GM12878 (cell line): ENCODE results near the gene CYP4F8. TPM values are rescaled to one million over a fixed set of nuclear protein-coding genes. Genes with fewer than 3 reads are reported as not detected.
A peak's percentile ranks its signal among the peaks of the same experiment; 100 is the strongest.

Experiments used
- ATAC-seq: fragments of 200-7000 bp; cut with Tn5 transposase; 3 replicates; pipeline ENCODE4 v1.9.1; 2020; ENCODE audit warnings: mild to moderate bottlenecking, moderate library complexity
- BruUV-seq: library from RNA; stranded (reverse); fragments of 400-500 nt; replicated peaks from 2 replicates; lab custom pipeline; 2021; lab: Mats Ljungman, UMichigan
- CTCF ChIA-PET: fragments of 300-600 bp; sonication (Branson Sonifier 250); formaldehyde crosslinking; extraction: SDS; loops from one replicate; lab custom pipeline; 2021; ENCODE audit warnings: inconsistent platforms; lab: Yijun Ruan, JAX
- POLR2A ChIA-PET: fragments of 350-600 bp; formaldehyde crosslinking; extraction: SDS; loops from one replicate; lab custom pipeline; 2021; ENCODE audit warnings: inconsistent platforms; lab: Charles Lee
- RAD21 ChIA-PET: fragments of 300-600 bp; sonication (Branson Sonifier 250); formaldehyde crosslinking; loops from one replicate; lab custom pipeline; 2023; ENCODE audit warnings: antibody characterized with exemption; ENCODE audit not compliant: unreplicated experiment; lab: Charles Lee
- SMC1A ChIA-PET: fragments of 300-600 bp; sonication (Branson Sonifier 250); formaldehyde crosslinking; loops from one replicate; lab custom pipeline; 2023; ENCODE audit not compliant: unreplicated experiment, uncharacterized antibody; lab: Charles Lee
- DNase-seq: peaks from one replicate; pipeline ENCODE4 v3.0.0-alpha.2; 2011; ENCODE audit warnings: low read depth, low spot score
- FAIRE-seq: peaks from 3 replicates; lab custom pipeline; 2011; peaks lifted over from hg19 to GRCh38; lab: Jason Lieb, UNC
- H2AFZ ChIP-seq: 2 replicates; pipeline ENCODE4 v1.6.0; 2011; ENCODE audit warnings: low read depth, low read length, control low read depth; ENCODE audit not compliant: control insufficient read depth
- H3K27ac ChIP-seq: 2 replicates; pipeline ENCODE4 v1.5.1; 2011; ENCODE audit warnings: control low read depth; ENCODE audit not compliant: control insufficient read depth, insufficient read depth
- H3K27me3 ChIP-seq, 2 experiments: replicated peaks in 1 of 2; 2 replicates each; pipeline versions ENCODE4 v1.6.0 to v1.6.1; 2011; ENCODE audit warnings: low read length in 1 of 2; ENCODE audit not compliant: control insufficient read depth in 2 of 2, insufficient read depth in 2 of 2
- H3K36me3 ChIP-seq, 2 experiments: 2 replicates each; pipeline ENCODE4 v1.5.1; 2011; ENCODE audit warnings: low read length in 1 of 2; ENCODE audit not compliant: control insufficient read depth in 2 of 2, insufficient read depth in 2 of 2
- H3K4me1 ChIP-seq: 2 replicates; pipeline ENCODE4 v1.6.1; 2011; ENCODE audit warnings: mild to moderate bottlenecking, low read length, moderate library complexity, mixed read lengths; ENCODE audit not compliant: control insufficient read depth, insufficient read depth
- H3K4me2 ChIP-seq: 2 replicates; pipeline ENCODE4 v1.6.0; 2011; ENCODE audit warnings: control low read depth; ENCODE audit not compliant: control insufficient read depth, insufficient read depth
- H3K4me3 ChIP-seq: fragments of 200-600 bp; sonication (generic); 2 replicates; pipeline ENCODE4 v1.5.1; 2016
- H3K79me2 ChIP-seq: 2 replicates; pipeline ENCODE4 v1.6.0; 2011; ENCODE audit warnings: low read length; ENCODE audit not compliant: control insufficient read depth, insufficient read depth
- H3K9ac ChIP-seq: 2 replicates; pipeline ENCODE4 v1.8.0; 2011; ENCODE audit warnings: low read length, control low read depth, mixed read lengths; ENCODE audit not compliant: control insufficient read depth, insufficient read depth
- H3K9me3 ChIP-seq: replicated peaks from 3 replicates; pipeline ENCODE4 v1.5.1; 2011; ENCODE audit warnings: mild to moderate bottlenecking, low read length; ENCODE audit not compliant: control insufficient read depth, insufficient read depth
- H4K20me1 ChIP-seq: 2 replicates; pipeline ENCODE4 v1.6.0; 2011; ENCODE audit not compliant: control insufficient read depth, insufficient read depth
- CTCF ChIP-seq, 3 experiments: IDR thresholded peaks in 2 of 3; conservative IDR thresholded peaks in 1 of 3; 2 replicates each; pipeline ENCODE4 v1.5.1; 2011; ENCODE audit warnings: low read depth in 3 of 3, low read length in 3 of 3, mild to moderate bottlenecking in 3 of 3, control low read depth in 2 of 3, moderate library complexity in 2 of 3, inconsistent platforms in 1 of 3, mixed read lengths in 1 of 3; ENCODE audit not compliant: control insufficient read depth in 2 of 3, insufficient read depth in 1 of 3; ENCODE audit errors: extremely low read depth in 1 of 3
- HDAC2 ChIP-seq: fragments of 200-600 bp; sonication (generic); IDR thresholded peaks from 2 replicates; pipeline ENCODE4 v1.6.1; 2017
- MTA3 ChIP-seq: IDR thresholded peaks from 2 replicates; pipeline ENCODE4 v1.6.1; 2012; ENCODE audit warnings: low read length, inconsistent platforms, borderline replicate concordance
- NFIC ChIP-seq: IDR thresholded peaks from 2 replicates; pipeline ENCODE4 v1.6.1; 2012; ENCODE audit warnings: low read depth, mild to moderate bottlenecking, inconsistent platforms, low read length, moderate library complexity
- NFYA ChIP-seq: IDR thresholded peaks from 2 replicates; pipeline ENCODE4 v1.6.1; 2011; ENCODE audit warnings: low read depth, mild to moderate bottlenecking, low read length, improper control_type of control experiment, borderline replicate concordance
- PML ChIP-seq: IDR thresholded peaks from 2 replicates; pipeline ENCODE4 v1.6.1; 2012; ENCODE audit warnings: low read length, inconsistent platforms
- RAD21 ChIP-seq: IDR thresholded peaks from 2 replicates; pipeline ENCODE4 v1.6.1; 2011; ENCODE audit warnings: mild to moderate bottlenecking, low read depth, low read length, moderate library complexity; ENCODE audit not compliant: insufficient read depth
- ZNF622 ChIP-seq: fragments of 450-650 bp; IDR thresholded peaks from 2 replicates; pipeline ENCODE4 v1.6.1; 2017; ENCODE audit warnings: mild to moderate bottlenecking, inconsistent platforms
- WGBS: methylation state at CpG from one replicate; pipeline ENCODE4 v1.1.6; 2016; ENCODE audit warnings: low lambda C conversion rate; ENCODE audit not compliant: insufficient replicate concordance, insufficient coverage; ENCODE audit errors: missing lambda C conversion rate; 5-methylcytosine and 5-hydroxymethylcytosine counted together
- in situ Hi-C: fragments of 300-500 bp; cut with MboI; formaldehyde crosslinking; loops from 9 replicates; pipeline ENCODE4 v1.14.3; 2018; ENCODE audit warnings: mixed read lengths
- intact Hi-C: fragments of 100-400 bp; cut with micrococcal nuclease; formaldehyde crosslinking; loops from one replicate; pipeline ENCODE4 v1.14.2; 2022; ENCODE audit not compliant: unreplicated experiment
- polyA plus RNA-seq, 11 experiments: library from polyadenylated mRNA; depleted of rRNA in 4 of 11; unstranded in 6 of 11; stranded (reverse) in 5 of 11; fragments of >200 nt; fragmentation: Nextera tagmentation in 4 of 11; fragmentation: Illumina TruSeq in 1 of 11; extraction: Ambion mirVana in 4 of 11; extraction: Trizol in 1 of 11; gene quantifications; 1 replicate in 1 of 11; 2 replicates in 10 of 11; pipeline versions ENCODE4 v1.2.1 to v1.2.3, GENCODE V29; 2011 to 2016; ENCODE audit warnings: inconsistent platforms in 2 of 11, missing spikeins in 2 of 11, low read depth in 1 of 11
- total RNA-seq, 4 experiments: library from RNA; depleted of rRNA in 3 of 4; stranded (reverse); fragments of >200 nt in 3 of 4; fragmentation: Illumina TruSeq in 1 of 4; extraction: Trizol in 1 of 4; gene quantifications; 2 replicates each; pipeline versions ENCODE4 v1.2.1 to v1.2.3, GENCODE V29; 2013 to 2021
- TF ChIP-seq, protein P1 (sequence below): fragments of 150-350 bp; IDR thresholded peaks from 2 replicates; pipeline ENCODE4 v1.6.1; 2016; ENCODE audit warnings: low read depth, low read length
- TF ChIP-seq, protein P2 (sequence below): IDR thresholded peaks from 2 replicates; pipeline ENCODE4 v1.6.1; 2012; ENCODE audit warnings: mild to moderate bottlenecking, low read depth, low read length
- TF ChIP-seq, protein P3 (sequence below): fragments of 450-650 bp; IDR thresholded peaks from 2 replicates; pipeline ENCODE4 v1.6.1; 2016; ENCODE audit warnings: mild to moderate bottlenecking, moderate library complexity, borderline replicate concordance

CYP4F8 gene
- total and polyA plus RNA-seq, 10 of the 15 experiments (the other 5 are each of a cell fraction or from before 2014, with no cell fraction given): not detected

DNA sequence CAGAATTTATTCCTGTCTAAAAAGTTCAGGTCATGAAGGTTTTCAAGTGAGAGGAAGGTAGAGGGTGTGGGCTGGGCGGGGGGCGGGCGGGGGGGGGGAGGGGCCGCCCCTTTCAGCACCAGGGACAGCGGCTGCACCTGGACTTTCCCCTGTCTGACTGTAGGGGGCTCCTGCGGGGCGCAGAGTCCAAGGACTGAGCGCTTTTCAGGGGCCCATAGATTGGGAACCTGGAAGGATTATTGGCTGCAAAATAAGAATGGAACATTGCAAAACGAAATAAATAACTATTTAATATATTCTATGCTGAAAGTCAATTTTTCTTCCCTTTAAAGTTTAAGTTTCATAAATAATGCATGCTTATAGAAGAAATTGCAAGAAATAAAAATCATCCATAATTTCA lies 16.8 kb downstream of the CYP4F8 start:
- Histone ChIP-seq H3K27ac (no peak overlapping the region), H3K4me1 (no peaks in the 10 kb centered on the region), H3K79me2 (no peaks in the 10 kb centered on the region), H3K9ac (no peak overlapping the region), H4K20me1 (no peaks in the 10 kb centered on the region), H3K4me2 (no peak overlapping the region), H3K4me3 (no peak overlapping the region), H2AFZ (no peak overlapping the region), H3K27me3 (no peaks in the 10 kb centered on the region; a peak in 1 of 4 replicates), H3K9me3 (no peaks in the 10 kb centered on the region), H3K36me3 (no peaks in the 10 kb centered on the region)
- no peak for ATAC-seq
- in situ Hi-C loops: loop anchor here (25.0 kb wide), 1 partner anchor 755 kb away; no protein-coding TSS in a partner anchor
- RAD21 ChIA-PET: interaction anchor here (0.9 kb wide), 1 partner anchor 551 kb away, joined by 3 read pairs; no protein-coding TSS in a partner anchor
- no peak for FAIRE-seq
- WGBS: 0% methylated on average over 1 of the region's 9 CpGs
- SMC1A ChIA-PET: no interaction called here
- POLR2A ChIA-PET: no interaction called here
- no TSS peak for BruUV-seq
- intact Hi-C loops: loop anchor here (5.0 kb wide), 1 partner anchor 475 kb away; no protein-coding TSS in a partner anchor
- peak; percentile 3 for DNase-seq
- CTCF ChIA-PET: no interaction called here
- TF ChIP-seq RAD21 (peak; percentile 27; the same call in 1 of the 2 replicates), ZNF622 (no peak), MTA3 (no peak), HDAC2 (no peak), NFIC (no peak), NFYA (no peak), CTCF (IDR thresholded peaks at IDR 0.05 in 2 of 3, conservative IDR thresholded peaks at IDR 0.05 in 1 of 3; ENCODE audit: control insufficient read depth in 2 of 3, extremely low read depth in 1 of 3, insufficient read depth in 1 of 3, low read depth in 3 of 3, low read length in 3 of 3) (peak in 2 of 3 experiments; percentile 9 to 43; a peak in 2 of 6 replicates), PML (no peak)
- TF ChIP-seq, protein P1, sequence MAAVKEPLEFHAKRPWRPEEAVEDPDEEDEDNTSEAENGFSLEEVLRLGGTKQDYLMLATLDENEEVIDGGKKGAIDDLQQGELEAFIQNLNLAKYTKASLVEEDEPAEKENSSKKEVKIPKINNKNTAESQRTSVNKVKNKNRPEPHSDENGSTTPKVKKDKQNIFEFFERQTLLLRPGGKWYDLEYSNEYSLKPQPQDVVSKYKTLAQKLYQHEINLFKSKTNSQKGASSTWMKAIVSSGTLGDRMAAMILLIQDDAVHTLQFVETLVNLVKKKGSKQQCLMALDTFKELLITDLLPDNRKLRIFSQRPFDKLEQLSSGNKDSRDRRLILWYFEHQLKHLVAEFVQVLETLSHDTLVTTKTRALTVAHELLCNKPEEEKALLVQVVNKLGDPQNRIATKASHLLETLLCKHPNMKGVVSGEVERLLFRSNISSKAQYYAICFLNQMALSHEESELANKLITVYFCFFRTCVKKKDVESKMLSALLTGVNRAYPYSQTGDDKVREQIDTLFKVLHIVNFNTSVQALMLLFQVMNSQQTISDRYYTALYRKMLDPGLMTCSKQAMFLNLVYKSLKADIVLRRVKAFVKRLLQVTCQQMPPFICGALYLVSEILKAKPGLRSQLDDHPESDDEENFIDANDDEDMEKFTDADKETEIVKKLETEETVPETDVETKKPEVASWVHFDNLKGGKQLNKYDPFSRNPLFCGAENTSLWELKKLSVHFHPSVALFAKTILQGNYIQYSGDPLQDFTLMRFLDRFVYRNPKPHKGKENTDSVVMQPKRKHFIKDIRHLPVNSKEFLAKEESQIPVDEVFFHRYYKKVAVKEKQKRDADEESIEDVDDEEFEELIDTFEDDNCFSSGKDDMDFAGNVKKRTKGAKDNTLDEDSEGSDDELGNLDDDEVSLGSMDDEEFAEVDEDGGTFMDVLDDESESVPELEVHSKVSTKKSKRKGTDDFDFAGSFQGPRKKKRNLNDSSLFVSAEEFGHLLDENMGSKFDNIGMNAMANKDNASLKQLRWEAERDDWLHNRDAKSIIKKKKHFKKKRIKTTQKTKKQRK: no peak
- TF ChIP-seq, protein P2, sequence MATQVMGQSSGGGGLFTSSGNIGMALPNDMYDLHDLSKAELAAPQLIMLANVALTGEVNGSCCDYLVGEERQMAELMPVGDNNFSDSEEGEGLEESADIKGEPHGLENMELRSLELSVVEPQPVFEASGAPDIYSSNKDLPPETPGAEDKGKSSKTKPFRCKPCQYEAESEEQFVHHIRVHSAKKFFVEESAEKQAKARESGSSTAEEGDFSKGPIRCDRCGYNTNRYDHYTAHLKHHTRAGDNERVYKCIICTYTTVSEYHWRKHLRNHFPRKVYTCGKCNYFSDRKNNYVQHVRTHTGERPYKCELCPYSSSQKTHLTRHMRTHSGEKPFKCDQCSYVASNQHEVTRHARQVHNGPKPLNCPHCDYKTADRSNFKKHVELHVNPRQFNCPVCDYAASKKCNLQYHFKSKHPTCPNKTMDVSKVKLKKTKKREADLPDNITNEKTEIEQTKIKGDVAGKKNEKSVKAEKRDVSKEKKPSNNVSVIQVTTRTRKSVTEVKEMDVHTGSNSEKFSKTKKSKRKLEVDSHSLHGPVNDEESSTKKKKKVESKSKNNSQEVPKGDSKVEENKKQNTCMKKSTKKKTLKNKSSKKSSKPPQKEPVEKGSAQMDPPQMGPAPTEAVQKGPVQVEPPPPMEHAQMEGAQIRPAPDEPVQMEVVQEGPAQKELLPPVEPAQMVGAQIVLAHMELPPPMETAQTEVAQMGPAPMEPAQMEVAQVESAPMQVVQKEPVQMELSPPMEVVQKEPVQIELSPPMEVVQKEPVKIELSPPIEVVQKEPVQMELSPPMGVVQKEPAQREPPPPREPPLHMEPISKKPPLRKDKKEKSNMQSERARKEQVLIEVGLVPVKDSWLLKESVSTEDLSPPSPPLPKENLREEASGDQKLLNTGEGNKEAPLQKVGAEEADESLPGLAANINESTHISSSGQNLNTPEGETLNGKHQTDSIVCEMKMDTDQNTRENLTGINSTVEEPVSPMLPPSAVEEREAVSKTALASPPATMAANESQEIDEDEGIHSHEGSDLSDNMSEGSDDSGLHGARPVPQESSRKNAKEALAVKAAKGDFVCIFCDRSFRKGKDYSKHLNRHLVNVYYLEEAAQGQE: peak; percentile 87
- TF ChIP-seq, protein P3, sequence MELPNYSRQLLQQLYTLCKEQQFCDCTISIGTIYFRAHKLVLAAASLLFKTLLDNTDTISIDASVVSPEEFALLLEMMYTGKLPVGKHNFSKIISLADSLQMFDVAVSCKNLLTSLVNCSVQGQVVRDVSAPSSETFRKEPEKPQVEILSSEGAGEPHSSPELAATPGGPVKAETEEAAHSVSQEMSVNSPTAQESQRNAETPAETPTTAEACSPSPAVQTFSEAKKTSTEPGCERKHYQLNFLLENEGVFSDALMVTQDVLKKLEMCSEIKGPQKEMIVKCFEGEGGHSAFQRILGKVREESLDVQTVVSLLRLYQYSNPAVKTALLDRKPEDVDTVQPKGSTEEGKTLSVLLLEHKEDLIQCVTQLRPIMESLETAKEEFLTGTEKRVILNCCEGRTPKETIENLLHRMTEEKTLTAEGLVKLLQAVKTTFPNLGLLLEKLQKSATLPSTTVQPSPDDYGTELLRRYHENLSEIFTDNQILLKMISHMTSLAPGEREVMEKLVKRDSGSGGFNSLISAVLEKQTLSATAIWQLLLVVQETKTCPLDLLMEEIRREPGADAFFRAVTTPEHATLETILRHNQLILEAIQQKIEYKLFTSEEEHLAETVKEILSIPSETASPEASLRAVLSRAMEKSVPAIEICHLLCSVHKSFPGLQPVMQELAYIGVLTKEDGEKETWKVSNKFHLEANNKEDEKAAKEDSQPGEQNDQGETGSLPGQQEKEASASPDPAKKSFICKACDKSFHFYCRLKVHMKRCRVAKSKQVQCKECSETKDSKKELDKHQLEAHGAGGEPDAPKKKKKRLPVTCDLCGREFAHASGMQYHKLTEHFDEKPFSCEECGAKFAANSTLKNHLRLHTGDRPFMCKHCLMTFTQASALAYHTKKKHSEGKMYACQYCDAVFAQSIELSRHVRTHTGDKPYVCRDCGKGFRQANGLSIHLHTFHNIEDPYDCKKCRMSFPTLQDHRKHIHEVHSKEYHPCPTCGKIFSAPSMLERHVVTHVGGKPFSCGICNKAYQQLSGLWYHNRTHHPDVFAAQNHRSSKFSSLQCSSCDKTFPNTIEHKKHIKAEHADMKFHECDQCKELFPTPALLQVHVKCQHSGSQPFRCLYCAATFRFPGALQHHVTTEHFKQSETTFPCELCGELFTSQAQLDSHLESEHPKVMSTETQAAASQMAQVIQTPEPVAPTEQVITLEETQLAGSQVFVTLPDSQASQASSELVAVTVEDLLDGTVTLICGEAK: no peak
